Bronchial epithelial cell (primary cell): ENCODE data around the gene MDGA2. TPM values are rescaled to one million over a fixed set of nuclear protein-coding genes. Genes with fewer than 3 reads are reported as not detected.

Experiments
- DNase-seq: peaks from one replicate; pipeline ENCODE4 v3.0.0-alpha.2; 2010; ENCODE audit warnings: low read depth
- FAIRE-seq: peaks from 2 replicates; lab custom pipeline; 2011; peaks lifted over from hg19 to GRCh38; lab: Jason Lieb, UNC
- H3K27me3 ChIP-seq: 2 replicates; pipeline ENCODE4 v1.5.1; 2011; ENCODE audit warnings: low read length; ENCODE audit not compliant: control insufficient read depth, insufficient read depth
- H3K36me3 ChIP-seq: 2 replicates; pipeline ENCODE4 v1.5.1; 2011; ENCODE audit warnings: low read length; ENCODE audit not compliant: control insufficient read depth, insufficient read depth
- H3K4me3 ChIP-seq: 2 replicates; pipeline ENCODE4 v1.5.1; 2011; ENCODE audit warnings: mild to moderate bottlenecking, low read depth, low read length, control low read depth
- CTCF ChIP-seq: IDR thresholded peaks from 2 replicates; pipeline ENCODE4 v1.5.1; 2011; ENCODE audit warnings: mild to moderate bottlenecking, moderate library complexity, low read length, control low read depth, inconsistent platforms; ENCODE audit not compliant: insufficient read depth, severe bottlenecking
- total RNA-seq: library from RNA; depleted of rRNA; stranded (reverse); fragments of >200 nt; gene quantifications from 2 replicates; pipeline ENCODE4 v1.2.1, GENCODE V29; 2014

The MDGA2 gene
- total RNA-seq, 1 donor from 2014 or later: not detected

GRCh38 chr14:46985529-46986380 lies 689.6 kb downstream of the MDGA2 start:
- FAIRE-seq: no peak
- Histone ChIP-seq H3K27me3 (no peaks in the 10 kb centered on the region), H3K4me3 (no peak overlapping the region), H3K36me3 (no peaks in the 10 kb centered on the region)
- TF ChIP-seq CTCF: no peak
- peak; percentile 95 for DNase-seq

GRCh38 chr14:46973295-46973694 lies 702.1 kb downstream of the MDGA2 start:
- DNase-seq (no peak), FAIRE-seq (no peak)
- TF ChIP-seq CTCF: no peak
- no peaks in the 10 kb centered on the region for H3K27me3 ChIP-seq
- H3K4me3 ChIP-seq: no peak overlapping the region
- H3K36me3 ChIP-seq: no peaks in the 10 kb centered on the region

DNA sequence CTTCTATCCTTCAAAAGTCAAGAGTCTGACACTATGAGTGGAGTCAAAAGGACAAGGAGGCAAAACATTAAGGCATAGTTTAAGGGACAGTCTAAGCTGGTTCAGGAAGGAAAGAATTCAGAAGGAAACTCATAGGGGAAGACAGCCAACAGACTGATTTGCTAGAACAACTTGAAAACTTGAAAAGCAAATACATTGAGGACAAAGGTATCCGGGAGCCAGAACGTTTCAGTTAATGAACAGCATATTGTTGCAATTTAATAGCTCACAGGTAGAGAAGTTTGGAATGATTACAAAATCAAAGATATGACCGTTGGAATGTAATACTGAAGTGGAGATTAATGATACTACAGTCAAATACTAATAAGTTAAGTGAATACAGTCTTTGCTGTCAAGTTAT lies 711.0 kb downstream of the MDGA2 start:
- Histone ChIP-seq H3K4me3 (no peak overlapping the region), H3K27me3 (no peaks in the 10 kb centered on the region), H3K36me3 (no peaks in the 10 kb centered on the region)
- FAIRE-seq (no peak), DNase-seq (no peak)
- no peak for TF ChIP-seq CTCF

DNA sequence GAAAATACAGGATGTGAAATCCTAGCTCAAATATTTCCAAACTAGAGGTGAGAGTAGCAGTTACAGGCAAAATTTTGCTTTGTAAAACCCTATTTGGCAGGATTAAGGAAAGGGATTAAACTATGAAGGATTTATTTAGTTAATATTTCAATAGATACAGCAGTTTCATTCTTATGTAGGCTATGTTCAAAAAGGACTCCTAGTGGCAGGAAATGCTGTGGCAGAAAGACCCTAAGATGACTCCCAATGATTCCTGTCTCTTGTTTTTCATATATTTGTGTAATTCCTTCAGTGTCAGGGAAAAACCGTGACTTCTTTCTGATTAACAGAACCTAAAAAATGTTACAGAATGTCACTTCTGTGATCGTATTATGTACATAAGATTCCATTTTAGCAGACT lies 724.3 kb downstream of the MDGA2 start:
- Histone ChIP-seq H3K4me3 (no peak overlapping the region), H3K36me3 (no peaks in the 10 kb centered on the region), H3K27me3 (no peaks in the 10 kb centered on the region)
- DNase-seq (peak; percentile 4), FAIRE-seq (no peak)
- TF ChIP-seq CTCF: no peak

DNA sequence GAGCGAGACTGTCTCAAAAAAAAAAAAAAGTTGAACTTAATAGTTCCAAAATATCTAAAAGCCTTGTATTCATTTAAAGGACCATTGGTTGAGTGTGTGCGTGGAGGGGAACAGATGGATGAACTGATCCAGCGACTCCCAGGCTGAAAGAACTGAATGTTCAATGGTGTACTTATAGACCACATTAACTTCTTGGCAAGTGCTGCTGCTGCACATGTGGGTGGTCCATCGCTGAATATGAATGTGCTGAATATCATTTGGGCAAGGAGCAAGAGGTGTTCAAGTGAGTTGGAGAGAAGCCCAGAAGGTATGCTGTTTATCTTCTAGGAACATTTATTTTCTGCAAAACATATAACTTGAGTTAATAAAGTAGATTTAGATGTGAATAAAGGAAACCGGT lies 734.8 kb downstream of the MDGA2 start:
- Histone ChIP-seq H3K36me3 (no peaks in the 10 kb centered on the region), H3K27me3 (no peaks in the 10 kb centered on the region), H3K4me3 (no peak overlapping the region)
- DNase-seq (no peak), FAIRE-seq (no peak)
- no peak for TF ChIP-seq CTCF
